ENCODE measurements around the gene RGS2.

The RGS2 gene

DNA sequence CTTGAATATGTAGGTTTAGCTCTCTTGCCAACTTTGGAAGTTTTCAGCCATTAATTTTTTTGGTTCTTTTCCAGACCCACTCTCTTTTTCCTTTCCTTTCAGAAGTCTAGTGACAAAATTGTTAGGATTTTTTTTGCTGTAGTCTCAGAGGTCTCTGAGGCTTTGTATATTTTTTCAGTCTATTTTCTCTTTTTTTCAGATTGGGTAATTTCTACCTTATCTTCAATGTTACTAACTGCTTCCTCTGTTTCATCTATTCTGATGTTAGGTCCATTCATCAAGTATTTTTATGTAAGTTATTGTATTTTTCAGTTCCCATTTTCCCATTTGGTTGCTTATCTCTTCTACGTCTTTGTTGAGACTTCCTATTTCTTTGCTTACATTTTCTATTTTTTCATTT is 15.7 kb downstream of the RGS2 start:
- in situ Hi-C loops (cut with MboI; ENCODE audit: low sequenced_read_pairs) = loop anchor here (25.0 kb wide), 1 partner anchor 188 kb away; no protein-coding TSS in a partner anchor

GRCh38 chr1:192826791-192827546 is 18.1 kb downstream of the RGS2 start:
- in situ Hi-C loops (cut with MboI; ENCODE audit: low sequenced_read_pairs) = no loop called here

DNA sequence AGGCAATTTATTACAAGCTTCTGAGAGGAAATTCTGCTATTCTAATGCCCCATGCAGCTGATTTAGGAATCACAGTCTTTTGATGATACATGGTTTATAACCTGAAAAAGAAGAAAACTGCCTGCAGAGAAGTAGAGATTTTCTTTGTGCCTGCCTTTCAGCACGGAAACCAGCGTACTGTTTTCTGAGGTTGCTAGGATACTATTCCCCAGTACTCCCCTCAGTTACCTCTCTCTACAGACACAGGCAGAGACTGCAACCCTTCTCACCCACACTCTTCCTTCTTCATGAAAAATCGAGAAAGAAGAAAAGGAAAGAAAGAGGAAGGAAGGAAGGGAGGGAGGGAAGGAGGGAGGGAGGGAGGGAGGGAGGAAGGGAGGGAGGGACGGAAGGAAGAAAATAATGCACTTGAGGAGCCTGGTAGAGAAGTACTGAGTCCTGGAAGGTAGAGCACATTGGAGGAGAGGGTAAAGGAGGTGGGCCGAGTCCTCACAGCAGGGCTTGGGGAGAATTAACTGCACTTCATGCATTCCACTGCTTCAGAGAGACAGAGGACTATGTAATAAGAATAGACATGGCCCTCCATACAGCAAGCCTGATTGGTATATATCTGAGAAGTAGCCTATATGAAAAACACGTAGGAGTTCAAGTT is 21.9 kb downstream of the RGS2 start:
- in situ Hi-C loops (cut with MboI; ENCODE audit: low sequenced_read_pairs) = no loop called here

GRCh38 chr1:192831706-192832355 is 23.0 kb downstream of the RGS2 start:
- in situ Hi-C loops (cut with MboI; ENCODE audit: low sequenced_read_pairs) = no loop called here

- in situ Hi-C loops (cut with MboI; ENCODE audit: low sequenced_read_pairs) = no loop called here
Observed at GRCh38 chr1:192832492-192832891, 23.7 kb downstream of the RGS2 start.

GRCh38 chr1:192835116-192835515 is 26.3 kb downstream of the RGS2 start:
- in situ Hi-C loops (cut with MboI; ENCODE audit: low sequenced_read_pairs) = no loop called here

DNA sequence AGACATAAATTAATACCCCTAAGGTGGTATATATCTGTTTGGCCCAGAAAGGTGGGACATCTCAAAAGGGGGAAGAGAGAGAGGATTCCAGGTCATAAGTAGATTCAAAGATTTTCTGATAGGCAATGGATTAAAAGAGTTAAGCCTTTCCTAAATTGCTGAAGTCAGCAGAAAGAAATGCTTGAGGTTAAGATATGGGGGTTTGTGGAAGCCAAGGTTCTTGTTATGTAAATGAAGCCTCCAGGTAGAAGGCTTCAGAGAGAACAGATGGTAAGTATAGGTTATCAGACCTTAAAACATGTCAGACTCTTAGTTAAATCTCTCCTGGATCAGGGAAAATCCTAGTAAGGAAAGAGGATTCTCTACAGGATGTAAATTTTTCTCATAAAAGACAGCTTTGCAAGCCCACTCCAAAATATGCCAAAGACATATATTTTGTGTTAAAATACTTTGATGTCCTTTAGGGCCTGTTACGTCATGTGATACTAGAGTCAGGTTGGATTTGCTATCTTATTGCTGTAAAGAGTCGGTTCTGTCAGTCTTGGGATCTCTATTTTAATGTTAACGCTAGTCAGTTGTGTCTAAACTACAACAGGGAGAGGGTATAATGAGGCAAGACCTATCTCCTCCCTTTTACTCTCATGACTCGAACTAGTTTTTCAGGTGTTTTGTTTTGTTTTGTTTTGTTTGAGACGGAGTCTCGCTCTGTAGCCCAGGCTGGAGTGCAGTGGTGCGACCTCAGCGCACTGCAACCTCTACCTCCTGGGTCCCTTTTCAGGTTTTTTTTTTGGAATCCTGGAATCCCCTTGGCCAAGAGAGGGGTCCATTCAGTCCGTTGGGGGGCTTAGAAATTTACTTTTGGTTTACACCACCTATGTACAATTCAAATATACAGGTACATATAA is 30.6 kb downstream of the RGS2 start:
- in situ Hi-C loops (cut with MboI; ENCODE audit: low sequenced_read_pairs) = no loop called here

GRCh38 chr1:192844360-192844759 is 35.5 kb downstream of the RGS2 start:
- in situ Hi-C loops (cut with MboI; ENCODE audit: low sequenced_read_pairs) = no loop called here

GRCh38 chr1:192846950-192847349 is 38.1 kb downstream of the RGS2 start:
- in situ Hi-C loops (cut with MboI; ENCODE audit: low sequenced_read_pairs) = no loop called here

- in situ Hi-C loops (cut with MboI; ENCODE audit: low sequenced_read_pairs) = no loop called here
Observed at GRCh38 chr1:192849011-192849410, 40.2 kb downstream of the RGS2 start.

DNA sequence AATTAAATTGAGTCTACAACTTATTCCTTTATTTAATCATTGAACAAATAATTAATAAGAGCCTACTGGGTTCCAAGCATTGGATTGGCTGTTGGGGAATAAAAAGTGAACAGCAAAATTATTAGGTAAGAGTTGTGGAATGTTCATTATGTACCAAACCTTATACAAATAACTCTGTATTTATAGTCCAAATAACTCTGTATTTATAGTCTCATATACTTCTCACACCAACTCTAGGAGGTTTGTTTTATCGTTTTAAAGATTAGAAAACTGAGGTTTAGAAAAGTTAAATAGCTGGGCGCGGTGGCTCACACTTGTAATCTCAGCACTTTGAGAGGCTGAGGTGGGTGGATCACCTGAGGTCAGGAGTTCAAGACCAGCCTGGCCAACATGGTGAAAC is 40.6 kb downstream of the RGS2 start:
- in situ Hi-C loops (cut with MboI; ENCODE audit: low sequenced_read_pairs) = no loop called here

DNA sequence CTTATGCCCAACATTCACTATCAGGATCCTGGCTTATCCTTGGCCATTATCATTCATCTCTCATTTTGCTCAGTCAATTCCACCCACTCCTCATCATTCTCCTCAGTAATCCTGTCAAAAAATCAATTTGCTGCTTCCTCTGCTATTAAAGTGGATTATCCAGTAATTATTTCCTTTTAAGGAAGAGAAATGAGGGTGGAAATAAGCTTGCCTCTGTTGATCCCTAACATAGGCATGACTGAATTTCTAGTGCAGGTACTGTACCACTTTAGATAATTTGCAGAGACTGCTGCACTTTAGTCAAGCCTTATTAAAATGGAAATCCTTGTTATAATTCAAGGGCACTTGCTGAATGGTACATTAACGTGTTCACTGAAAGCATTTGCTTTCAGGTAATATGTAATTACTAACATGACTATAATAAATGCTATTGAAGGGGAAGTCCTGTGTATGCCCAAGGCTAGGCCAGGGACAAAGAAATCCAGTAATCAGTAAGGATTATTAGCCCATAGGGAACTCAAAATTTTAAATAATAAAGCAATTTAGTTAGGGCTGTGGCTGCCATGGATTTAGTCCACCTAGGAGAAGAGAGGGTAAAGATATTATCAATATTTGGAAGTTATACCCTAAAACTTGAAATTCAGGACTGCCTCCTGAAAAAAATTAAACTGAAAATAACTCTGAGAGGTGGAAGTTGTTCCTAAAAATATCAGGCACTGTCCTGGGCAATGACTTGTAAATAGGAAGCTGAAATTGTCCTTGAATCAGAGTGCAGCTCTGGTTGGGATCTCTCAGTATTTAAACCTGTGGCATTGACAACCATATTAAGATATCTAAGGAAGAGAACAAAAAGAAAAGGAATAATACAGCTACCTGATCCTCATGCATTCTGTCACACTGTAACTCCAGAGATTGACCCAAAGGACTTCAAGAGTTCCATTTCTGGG is 43.4 kb downstream of the RGS2 start:
- in situ Hi-C loops (cut with MboI; ENCODE audit: low sequenced_read_pairs) = no loop called here

DNA sequence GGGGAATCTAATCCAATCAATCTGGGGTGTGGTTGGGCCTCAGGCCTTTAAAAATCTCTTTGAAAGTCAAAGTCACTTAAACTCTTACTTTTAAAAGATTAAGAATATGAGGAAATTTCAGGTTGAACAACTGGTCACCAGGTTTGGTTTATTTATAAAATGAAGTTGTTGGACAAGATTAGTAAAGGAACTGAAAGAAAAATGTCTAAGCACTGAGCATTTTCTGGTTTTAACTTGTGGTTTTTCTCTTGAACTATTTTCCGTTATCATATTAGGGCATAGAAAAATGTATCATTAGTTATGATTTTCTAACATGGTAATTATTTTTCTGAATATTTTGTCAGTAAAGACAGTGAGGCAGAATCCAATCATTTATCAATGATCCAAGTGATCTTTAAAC is 49.6 kb downstream of the RGS2 start:
- in situ Hi-C loops (cut with MboI; ENCODE audit: low sequenced_read_pairs) = no loop called here

DNA sequence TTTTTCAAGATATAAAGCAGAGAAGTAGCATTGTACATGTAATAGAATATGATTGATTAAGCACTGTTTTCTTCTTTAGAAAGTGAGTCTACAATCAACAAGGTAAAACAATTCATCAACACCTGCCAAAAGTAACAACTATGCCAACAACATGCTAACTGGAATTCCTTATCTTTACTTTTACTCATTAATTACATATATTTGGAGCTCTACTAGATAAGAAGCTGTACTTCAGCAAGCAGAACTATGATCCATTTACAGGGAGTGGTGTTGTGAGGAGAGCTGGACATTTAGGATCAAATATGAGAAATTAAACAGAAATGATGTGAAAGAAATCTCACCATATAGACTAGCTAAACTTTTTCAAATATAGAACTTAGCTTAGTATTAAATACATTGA is 51.0 kb downstream of the RGS2 start:
- in situ Hi-C loops (cut with MboI; ENCODE audit: low sequenced_read_pairs) = no loop called here

DNA sequence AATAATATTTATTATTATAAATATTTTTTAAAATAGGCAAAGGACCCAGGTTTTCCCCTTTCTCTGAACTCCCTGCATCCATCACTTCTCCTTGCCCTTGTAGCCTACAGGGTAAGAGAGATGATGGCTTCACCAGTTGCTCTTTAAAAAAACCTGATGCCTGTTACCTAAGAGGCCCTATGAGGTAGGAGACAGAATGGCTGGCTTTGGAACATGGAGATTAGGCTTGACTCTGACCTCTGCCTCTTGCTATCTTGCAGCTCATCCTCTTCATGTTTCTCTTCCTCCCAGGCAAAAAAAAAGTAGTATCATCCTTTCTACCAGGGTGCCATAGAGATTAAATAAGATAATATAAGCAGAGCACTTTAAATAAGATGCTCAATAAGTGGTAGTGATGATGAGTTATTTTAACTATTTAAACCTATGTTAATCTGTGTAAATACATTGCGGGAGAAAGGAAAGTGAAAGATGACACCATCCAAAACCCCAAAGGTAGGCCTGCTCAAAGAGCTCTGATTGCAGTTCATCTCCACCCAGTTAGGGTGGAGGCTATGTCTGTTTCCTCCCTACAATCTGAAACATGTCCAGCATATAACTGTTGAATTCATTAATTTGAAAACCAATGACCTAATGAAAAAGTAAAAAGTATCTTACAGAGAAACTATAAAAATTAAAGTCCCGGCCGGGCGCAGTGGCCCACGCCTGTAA is 51.8 kb downstream of the RGS2 start:
- in situ Hi-C loops (cut with MboI; ENCODE audit: low sequenced_read_pairs) = no loop called here

- in situ Hi-C loops (cut with MboI; ENCODE audit: low sequenced_read_pairs) = no loop called here
Observed at GRCh38 chr1:192861860-192862259, 53.0 kb downstream of the RGS2 start.

Measured in HL-60/S4 (cell line).